Fibroblast of gingiva (primary cell): ENCODE measurements around the gene SCMH1.

Experiments
- DNase-seq: peaks from one replicate; pipeline ENCODE4 v3.0.0-alpha.2; 2011; ENCODE audit warnings: low read depth

The SCMH1 gene

DNA sequence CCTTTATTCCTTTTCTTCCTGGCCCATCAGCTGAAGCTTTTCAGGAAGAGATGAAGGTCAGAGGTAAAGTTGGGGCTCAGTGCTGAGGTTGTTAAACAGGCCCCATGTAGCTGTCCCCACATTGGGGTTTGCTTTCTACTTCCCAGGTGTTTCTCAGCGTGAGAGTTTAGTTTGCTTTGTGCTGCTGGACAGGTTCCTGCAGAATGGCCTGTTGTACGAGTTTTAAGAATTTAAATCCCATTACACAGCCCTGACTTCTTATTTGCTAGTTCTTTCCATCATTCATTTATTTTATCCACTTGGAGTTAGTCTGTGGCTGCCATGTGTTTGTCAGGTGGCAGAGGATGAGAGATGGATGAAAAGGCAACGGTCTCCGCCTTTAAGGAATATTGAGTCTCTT, 243.4 kb downstream of the SCMH1 start:
- DNase-seq = no peak

- DNase-seq = no peak
Observed at GRCh38 chr1:40997096-40997495, 245.0 kb downstream of the SCMH1 start.

- no peak for DNase-seq
Observed at GRCh38 chr1:40989066-40989465, 253.0 kb downstream of the SCMH1 start.

DNA sequence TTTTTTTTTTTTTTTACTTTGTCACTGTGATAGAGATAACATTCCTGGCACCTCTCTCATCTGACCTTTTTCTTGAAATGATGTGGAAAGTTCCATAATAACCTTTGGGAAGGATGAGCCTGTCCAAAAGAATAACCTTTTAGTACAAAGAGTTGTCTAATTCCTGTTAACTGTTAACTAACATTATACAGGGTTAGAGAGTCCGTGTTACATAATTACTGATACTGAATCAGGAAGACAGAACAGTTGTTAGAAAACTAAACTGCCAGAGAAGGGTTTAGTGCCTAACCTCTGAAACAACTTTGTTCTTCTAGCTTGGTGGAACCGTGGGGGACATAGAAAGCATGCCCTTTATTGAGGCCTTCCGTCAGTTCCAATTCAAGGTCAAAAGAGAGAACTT, 253.8 kb downstream of the SCMH1 start:
- no peak for DNase-seq

DNA sequence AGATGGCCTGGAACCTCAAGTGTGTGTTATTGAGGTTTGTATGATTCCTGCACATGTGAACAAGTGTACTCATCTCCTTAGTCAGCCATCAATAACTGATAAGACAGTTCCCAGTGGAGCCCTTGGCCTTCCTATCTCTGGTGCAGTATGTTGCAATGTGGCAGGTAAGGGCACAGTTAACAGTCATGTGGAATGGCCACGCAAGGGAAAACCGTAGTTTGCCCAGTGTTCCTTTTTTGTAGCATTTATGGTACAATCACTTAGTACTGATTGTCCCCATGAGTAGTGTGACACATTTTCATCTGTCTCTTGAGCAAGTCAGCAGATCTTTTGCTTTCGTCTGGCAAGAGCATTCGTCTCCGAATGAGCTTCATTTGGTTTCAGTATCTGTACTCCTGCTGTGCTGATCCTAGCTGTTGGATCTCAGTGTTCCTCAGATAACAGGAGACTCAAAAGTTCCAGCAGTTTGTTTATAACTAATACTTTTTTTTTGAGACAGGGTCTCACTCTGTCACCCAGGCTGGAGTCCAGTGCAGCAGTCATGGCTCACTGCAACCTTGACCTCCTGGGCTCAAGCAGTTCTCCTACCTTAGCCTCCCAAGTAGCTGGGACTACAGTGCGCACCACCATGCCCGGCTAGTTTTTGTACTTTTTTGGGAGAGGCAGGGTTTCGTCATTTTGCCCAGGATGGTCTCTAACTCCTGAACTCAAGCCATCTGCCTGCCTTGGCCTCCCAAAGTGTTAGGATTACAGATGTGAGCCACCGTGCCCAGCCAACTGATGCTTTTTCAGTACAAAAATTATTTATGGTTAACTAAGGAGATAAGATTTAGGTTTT, 254.4 kb downstream of the SCMH1 start:
- DNase-seq = no peak

DNA sequence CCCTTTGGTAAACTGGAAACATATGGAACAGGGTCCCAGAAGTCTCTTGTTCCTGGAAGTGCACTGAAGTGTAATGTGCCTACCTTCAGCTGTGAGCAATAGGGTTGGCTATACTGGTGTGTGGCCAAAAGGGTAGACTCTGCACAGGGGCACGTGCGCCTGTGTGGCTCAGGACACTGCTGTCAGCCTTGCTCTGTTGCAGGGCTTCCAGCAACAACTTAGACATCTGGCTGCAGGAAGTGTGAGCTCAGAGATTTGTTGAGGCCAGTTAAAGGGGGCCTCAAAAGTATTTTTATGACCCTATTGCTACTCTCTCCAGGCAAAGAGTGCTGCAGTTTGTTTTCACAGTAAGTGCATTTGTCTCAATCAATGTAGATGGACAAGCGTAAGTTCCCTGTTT, 255.2 kb downstream of the SCMH1 start:
- DNase-seq = no peak

DNA sequence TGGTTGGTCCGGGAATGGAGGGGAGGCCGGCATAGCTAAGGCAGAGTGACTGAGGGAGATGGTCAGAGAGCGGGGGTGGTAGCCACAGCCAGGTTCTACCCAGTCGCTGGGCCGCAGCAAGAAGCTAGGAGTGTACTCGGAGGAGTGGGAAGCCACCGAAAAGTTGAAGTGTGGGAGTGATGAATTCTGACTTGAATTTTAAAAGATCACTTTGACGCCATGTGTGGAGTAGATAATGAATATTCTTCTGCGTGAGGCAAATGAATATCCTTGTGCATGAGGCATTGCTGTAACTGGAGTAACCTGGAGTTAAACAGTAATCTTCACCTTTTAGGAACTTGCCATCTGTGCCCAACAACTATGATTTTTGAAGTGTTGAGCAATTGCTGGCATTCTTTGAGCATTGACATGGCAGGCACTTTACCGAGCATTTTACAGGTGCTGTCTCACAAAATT, 255.8 kb downstream of the SCMH1 start:
- DNase-seq = no peak

GRCh38 chr1:40985875-40986274, 256.2 kb downstream of the SCMH1 start:
- DNase-seq = no peak

DNA sequence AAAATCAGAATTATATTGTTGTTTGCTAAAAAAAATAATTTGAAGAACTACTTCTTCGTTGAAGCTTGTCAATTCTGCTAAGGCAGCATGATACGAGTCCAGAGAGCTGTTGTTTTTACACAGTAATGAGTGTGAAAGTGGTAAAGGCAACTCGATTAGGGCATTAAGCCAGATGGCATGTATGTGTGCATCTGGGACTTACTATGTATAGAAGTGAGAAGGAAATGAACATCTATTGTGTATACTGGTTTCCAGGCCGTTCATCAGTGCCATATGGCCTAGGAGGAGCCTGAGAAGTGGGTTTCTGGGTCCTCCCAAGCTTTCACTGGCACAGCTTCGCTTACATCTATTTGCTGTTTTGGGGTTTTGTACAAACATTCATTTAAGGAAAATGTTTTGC, 256.9 kb downstream of the SCMH1 start:
- DNase-seq = no peak

GRCh38 chr1:40984531-40984930, 257.6 kb downstream of the SCMH1 start:
- DNase-seq = no peak

GRCh38 chr1:40984066-40984465, 258.0 kb downstream of the SCMH1 start:
- peak; percentile 55 for DNase-seq

DNA sequence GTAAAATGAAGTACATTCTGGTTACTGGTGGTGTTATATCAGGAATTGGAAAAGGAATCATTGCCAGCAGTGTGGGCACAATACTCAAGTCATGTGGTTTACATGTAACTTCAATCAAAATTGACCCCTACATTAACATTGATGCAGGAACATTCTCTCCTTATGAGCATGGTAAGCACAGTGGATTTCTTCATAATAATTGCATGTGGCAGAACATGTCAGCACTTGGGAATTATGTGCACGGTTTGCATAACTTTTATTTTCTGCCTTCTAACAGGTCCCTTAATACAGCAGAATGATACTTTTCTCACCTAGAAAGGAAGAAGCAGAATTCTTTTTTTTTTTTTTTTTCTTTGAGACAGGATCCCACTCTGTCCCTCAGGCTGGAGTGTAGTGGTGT, 258.8 kb downstream of the SCMH1 start:
- DNase-seq = peak; percentile 32

DNA sequence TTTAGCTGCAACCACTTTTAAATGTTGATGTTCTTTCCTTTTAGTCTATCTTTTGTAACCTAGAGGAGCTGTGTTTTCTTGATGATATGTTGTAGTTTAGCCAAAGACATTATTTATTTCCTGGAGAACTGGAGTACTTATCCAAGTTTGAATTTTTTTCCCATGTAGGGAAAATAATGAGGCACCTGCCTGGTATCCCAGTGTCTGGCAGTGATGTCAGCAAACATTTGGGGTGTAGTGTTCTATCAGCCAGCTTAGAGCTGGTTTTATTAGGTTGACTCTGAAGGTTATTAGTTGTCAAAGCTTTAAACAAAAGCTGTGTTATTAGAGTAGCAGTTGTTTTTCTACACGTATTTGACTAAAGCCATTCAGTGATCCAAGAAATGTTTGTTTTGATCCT, 259.4 kb downstream of the SCMH1 start:
- no peak for DNase-seq

DNA sequence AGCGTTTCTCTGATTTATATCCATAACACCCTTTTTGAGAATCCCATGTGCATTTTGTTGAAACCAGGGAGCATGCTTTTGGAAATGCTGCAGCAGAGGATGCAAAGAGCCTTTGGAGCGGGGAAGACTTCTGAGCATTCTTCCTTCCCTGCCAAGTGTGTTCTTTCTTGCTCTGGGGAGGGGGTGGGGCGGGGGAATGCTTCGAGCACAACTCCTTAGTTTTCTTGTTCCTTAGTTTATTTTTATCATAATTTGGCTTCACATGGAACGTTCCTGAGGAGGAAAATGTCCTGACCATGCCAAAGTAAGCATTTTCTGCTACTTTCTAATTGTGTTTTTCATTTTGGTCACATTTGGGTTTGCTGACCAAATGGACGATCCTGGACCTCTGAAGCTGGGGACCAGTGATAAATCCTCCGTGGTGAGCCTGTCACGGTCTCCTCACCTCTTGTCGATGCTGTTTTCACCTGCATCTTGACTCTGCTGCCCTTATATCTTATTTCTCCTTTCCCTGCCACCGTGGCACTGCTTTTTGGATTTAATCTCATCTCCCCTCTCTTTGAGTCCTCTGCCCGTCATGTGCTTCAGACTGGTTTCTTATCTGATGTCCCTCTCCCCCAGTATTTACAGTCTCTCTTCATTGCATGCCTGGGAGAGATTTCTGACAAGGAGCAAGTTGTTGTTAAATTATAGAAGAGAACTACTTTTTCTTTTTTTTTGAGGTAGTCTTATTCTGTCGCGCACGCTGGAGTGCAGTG, 260.2 kb downstream of the SCMH1 start:
- DNase-seq = peak; percentile 72

GRCh38 chr1:40980453-40981121, 261.5 kb downstream of the SCMH1 start:
- DNase-seq = no peak

- no peak for DNase-seq
Observed at GRCh38 chr1:40980068-40980452, 262.0 kb downstream of the SCMH1 start.

DNA sequence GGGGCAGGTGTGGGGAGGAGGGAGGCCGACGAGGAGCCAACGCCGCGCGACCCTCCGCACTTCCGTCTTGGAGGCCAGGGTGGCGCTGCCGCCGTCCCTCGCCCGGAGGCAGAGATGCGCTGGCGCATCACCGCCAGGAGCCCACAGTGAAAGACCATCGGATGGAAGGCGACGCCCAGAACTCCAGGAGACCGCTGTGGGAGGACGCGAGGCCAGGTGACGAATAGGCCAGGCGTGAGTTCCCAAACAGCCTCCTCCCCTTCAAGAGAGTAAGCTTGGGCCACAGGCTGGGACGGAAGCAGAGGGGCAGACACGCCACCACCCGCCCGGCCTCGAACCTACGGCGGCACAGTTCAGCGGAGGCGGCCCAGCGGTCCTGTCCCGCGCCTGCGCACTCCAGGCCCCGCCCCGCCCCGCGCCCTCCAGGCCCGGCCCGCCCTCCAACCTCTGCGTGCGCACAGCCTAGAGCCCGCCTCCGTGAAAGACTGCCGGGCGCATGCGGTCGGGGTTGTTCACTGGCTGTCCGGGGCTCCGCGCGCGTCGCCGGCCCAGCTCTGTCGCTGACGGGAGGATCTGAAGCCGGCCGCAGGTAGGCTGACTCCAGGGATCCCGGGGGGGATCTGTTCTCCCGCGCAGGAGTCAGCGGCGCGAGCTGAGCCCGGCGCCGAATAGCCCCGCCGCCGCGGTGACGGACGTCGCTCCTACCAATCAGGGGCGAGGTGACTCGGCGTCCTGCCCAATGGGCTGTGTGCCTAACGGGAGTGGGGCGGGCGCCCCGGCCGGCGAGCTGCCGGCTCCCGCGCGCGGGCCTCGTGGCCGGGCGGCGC, 262.7 kb downstream of the SCMH1 start, which contains the start of gene CTPS1:
Gene CTPS1 (plus strand): TSS at position 456 of the 827 bp plus-strand sequence. CDS start 3,595 bp downstream, outside the sequence.
- DNase-seq = peak; percentile 92

DNA sequence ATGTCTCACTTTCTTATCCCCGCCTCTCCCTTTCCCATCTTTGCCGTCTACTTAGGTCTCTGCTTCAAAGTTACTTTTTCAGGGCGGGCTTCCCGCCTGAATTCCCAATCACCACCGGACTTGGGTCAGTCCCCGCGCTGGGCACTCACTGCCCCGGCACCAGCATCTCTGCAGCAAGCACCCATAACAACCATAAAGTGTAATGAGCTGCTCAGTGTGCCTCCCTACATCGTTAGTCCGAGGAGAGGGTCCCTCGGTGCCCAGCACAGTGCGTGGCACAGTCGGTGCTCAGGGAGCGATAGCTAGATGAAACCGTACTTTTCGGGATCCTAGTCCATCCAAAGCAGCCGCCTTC, 263.2 kb downstream of the SCMH1 start:
- DNase-seq = no peak

DNA sequence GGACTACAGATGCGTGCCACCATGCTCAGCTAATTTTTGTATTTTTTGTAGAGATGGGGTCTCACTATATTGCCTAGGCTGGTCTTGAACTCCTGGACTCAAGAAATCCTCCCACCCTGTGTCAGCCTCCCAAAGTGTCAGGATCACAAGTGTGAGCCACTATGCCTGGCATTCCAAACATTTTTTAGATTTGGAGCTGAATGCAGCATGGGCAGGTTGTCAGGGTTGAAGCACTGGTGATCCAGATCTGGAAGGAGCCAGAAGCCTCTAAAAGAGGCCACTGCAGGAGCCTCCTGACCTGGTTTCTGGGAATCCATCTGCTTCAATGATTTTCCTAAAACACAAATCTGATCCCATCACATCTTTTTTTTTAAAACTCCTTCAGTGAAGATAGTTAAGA, 264.4 kb downstream of the SCMH1 start:
- DNase-seq = no peak
